Caco-2 (cell line): ENCODE data around the gene ZNF541. TPM values are rescaled to one million over a fixed set of nuclear protein-coding genes. Genes with fewer than 3 reads are reported as not detected.
A peak's percentile ranks its signal among the peaks of the same experiment; 100 is the strongest.

Experiments used
- BruUV-seq: library from RNA; stranded (reverse); fragments of 400-500 nt; replicated peaks from 2 replicates; lab custom pipeline; 2021; lab: Mats Ljungman, UMichigan
- CTCF ChIA-PET: fragments of 300-600 bp; sonication (Branson Sonifier 250); formaldehyde crosslinking; loops from one replicate; lab custom pipeline; 2022; ENCODE audit warnings: antibody characterized with exemption; lab: Charles Lee
- POLR2A ChIA-PET: fragments of 300-600 bp; sonication (Branson Sonifier 250); formaldehyde crosslinking; loops from one replicate; lab custom pipeline; 2022; ENCODE audit warnings: antibody characterized with exemption; lab: Charles Lee
- DNase-seq, 2 experiments: peaks; one replicate each; pipeline versions ENCODE4 v3.0.0 to v3.0.0-alpha.2; 2020 to 2022
- H3K27me3 ChIP-seq: replicated peaks from 2 replicates; pipeline ENCODE4 v1.6.0; 2011; ENCODE audit warnings: low read length; ENCODE audit not compliant: control insufficient read depth, insufficient read depth
- H3K36me3 ChIP-seq: 2 replicates; pipeline ENCODE4 v1.5.1; 2011; ENCODE audit warnings: low read length; ENCODE audit not compliant: control insufficient read depth, insufficient read depth
- H3K4me1 ChIP-seq: fragments of 250-450 bp; sonication (Bioruptor Pico); 2 replicates; pipeline ENCODE4 v1.5.1; 2020; ENCODE audit warnings: mild to moderate bottlenecking
- H3K4me3 ChIP-seq: 2 replicates; pipeline ENCODE4 v1.5.1; 2011; ENCODE audit warnings: low read depth, mild to moderate bottlenecking, control low read depth, low read length
- H3K9me3 ChIP-seq: fragments of 250-450 bp; sonication (Bioruptor Pico); 2 replicates; pipeline ENCODE4 v1.5.1; 2020; ENCODE audit warnings: mild to moderate bottlenecking, moderate library complexity
- H3K27ac Mint-ChIP-seq: one replicate; pipeline ENCODE4 v1.8.0; 2022; ENCODE audit warnings: mixed read lengths; ENCODE audit not compliant: unreplicated experiment
- H3K27me3 Mint-ChIP-seq: one replicate; pipeline ENCODE4 v1.8.0; 2022; ENCODE audit warnings: mixed read lengths; ENCODE audit not compliant: insufficient read depth, unreplicated experiment
- H3K36me3 Mint-ChIP-seq: one replicate; pipeline ENCODE4 v1.8.0; 2022; ENCODE audit warnings: mild to moderate bottlenecking, mixed read lengths; ENCODE audit not compliant: insufficient read depth, unreplicated experiment
- H3K4me1 Mint-ChIP-seq: one replicate; pipeline ENCODE4 v1.8.0; 2022; ENCODE audit warnings: low read depth, mixed read lengths; ENCODE audit not compliant: unreplicated experiment
- H3K4me3 Mint-ChIP-seq: one replicate; pipeline ENCODE4 v1.8.0; 2022; ENCODE audit warnings: mild to moderate bottlenecking, moderate library complexity, mixed read lengths; ENCODE audit not compliant: unreplicated experiment
- H3K9me3 Mint-ChIP-seq: one replicate; pipeline ENCODE4 v1.8.0; 2022; ENCODE audit warnings: mixed read lengths; ENCODE audit not compliant: unreplicated experiment
- intact Hi-C: fragments of 100-400 bp; cut with micrococcal nuclease; formaldehyde crosslinking; loops from one replicate; pipeline ENCODE4 v1.10.0; 2022; ENCODE audit not compliant: unreplicated experiment
- total RNA-seq: library from RNA; stranded (reverse); gene quantifications from 2 replicates; pipeline ENCODE4 v1.2.3, GENCODE V29; 2022
- TF ChIP-seq, protein P1 (sequence below), 2 experiments: fragments of 200-600 bp in 1 of 2; IDR thresholded peaks; 1 replicate in 1 of 2; 2 replicates in 1 of 2; pipeline versions ENCODE4 v1.5.1 to v1.8.0; 2011 to 2022; ENCODE audit warnings: antibody characterized with exemption in 1 of 2, control low read depth in 1 of 2, inconsistent platforms in 1 of 2, low read depth in 1 of 2, low read length in 1 of 2, mild to moderate bottlenecking in 1 of 2, moderate library complexity in 1 of 2; ENCODE audit not compliant: insufficient read depth in 1 of 2, severe bottlenecking in 1 of 2, unreplicated experiment in 1 of 2

Gene ZNF541
- total RNA-seq, 1 experiment from 2014 or later, result not detected

DNA sequence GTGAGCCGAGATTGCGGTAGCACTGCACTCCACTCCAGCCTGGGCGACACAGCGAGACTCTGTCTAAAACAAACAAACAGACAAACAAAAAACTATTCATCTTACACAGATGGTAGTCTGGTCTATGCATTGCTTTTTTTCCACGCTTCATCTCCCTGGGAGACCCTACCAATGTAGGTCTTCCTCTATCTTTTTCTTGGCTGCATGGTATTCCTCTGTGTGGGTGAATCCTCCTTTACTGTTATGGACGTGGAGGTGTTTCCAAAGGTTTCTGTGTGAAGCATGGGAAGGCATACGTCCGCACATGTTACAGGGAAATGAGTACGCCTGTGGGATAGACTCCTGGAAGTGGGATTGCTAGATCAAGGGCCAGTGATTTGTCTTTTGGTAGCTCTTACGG lies 41.6 kb upstream of the ZNF541 start:
- no peak for DNase-seq
- TF ChIP-seq, protein P1, sequence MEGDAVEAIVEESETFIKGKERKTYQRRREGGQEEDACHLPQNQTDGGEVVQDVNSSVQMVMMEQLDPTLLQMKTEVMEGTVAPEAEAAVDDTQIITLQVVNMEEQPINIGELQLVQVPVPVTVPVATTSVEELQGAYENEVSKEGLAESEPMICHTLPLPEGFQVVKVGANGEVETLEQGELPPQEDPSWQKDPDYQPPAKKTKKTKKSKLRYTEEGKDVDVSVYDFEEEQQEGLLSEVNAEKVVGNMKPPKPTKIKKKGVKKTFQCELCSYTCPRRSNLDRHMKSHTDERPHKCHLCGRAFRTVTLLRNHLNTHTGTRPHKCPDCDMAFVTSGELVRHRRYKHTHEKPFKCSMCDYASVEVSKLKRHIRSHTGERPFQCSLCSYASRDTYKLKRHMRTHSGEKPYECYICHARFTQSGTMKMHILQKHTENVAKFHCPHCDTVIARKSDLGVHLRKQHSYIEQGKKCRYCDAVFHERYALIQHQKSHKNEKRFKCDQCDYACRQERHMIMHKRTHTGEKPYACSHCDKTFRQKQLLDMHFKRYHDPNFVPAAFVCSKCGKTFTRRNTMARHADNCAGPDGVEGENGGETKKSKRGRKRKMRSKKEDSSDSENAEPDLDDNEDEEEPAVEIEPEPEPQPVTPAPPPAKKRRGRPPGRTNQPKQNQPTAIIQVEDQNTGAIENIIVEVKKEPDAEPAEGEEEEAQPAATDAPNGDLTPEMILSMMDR (IDR thresholded peaks at IDR 0.05; ENCODE audit: insufficient read depth in 1 of 2, low read depth in 1 of 2, low read length in 1 of 2, severe bottlenecking in 1 of 2, unreplicated experiment in 1 of 2), result no peak
- H3K9me3 Mint-ChIP-seq, result no peaks in the 10 kb centered on the region
- peaks cover 29% of the 10 kb centered on the region for H3K36me3 Mint-ChIP-seq
- intact Hi-C loops, result no loop called here
- CTCF ChIA-PET, result no interaction called here
- Histone ChIP-seq H3K36me3 (peaks cover 1% of the 10 kb centered on the region; the same call in 1 of the 2 replicates), H3K27me3 (no peaks in the 10 kb centered on the region), H3K9me3 (no peaks in the 10 kb centered on the region), H3K4me1 (peaks cover 50% of the 10 kb centered on the region), H3K4me3 (no peak overlapping the region)
- POLR2A ChIA-PET, result interaction anchor here (0.6 kb wide), 1 partner anchor 194 kb away, joined by 3 read pairs; no protein-coding TSS in a partner anchor
- BruUV-seq, result no TSS peak
- H3K4me3 Mint-ChIP-seq, result no peak overlapping the region
- peaks cover 37% of the 10 kb centered on the region for H3K4me1 Mint-ChIP-seq
- no peaks in the 10 kb centered on the region for H3K27me3 Mint-ChIP-seq
- no peak overlapping the region for H3K27ac Mint-ChIP-seq

GRCh38 chr19:47614021-47614295 lies 41.0 kb upstream of the ZNF541 start:
- peaks cover 1% of the 10 kb centered on the region; the same call in 1 of the 2 replicates for H3K36me3 ChIP-seq
- H3K4me1 ChIP-seq, result peaks cover 45% of the 10 kb centered on the region
- TF ChIP-seq, protein P1 (IDR thresholded peaks at IDR 0.05; ENCODE audit: insufficient read depth in 1 of 2, low read depth in 1 of 2, low read length in 1 of 2, severe bottlenecking in 1 of 2, unreplicated experiment in 1 of 2), result no peak
- no peaks in the 10 kb centered on the region for H3K9me3 ChIP-seq
- H3K4me1 Mint-ChIP-seq, result peaks cover 31% of the 10 kb centered on the region
- POLR2A ChIA-PET, result interaction anchor here (0.6 kb wide), 1 partner anchor 193 kb away, joined by 3 read pairs; no protein-coding TSS in a partner anchor
- CTCF ChIA-PET, result no interaction called here
- no peak overlapping the region for H3K4me3 ChIP-seq
- H3K27ac Mint-ChIP-seq, result peak overlapping the region; percentile 20
- DNase-seq, result no peak
- intact Hi-C loops, result no loop called here
- peaks cover 31% of the 10 kb centered on the region for H3K36me3 Mint-ChIP-seq
- no peaks in the 10 kb centered on the region for H3K27me3 ChIP-seq
- no TSS peak for BruUV-seq
- no peaks in the 10 kb centered on the region for H3K27me3 Mint-ChIP-seq
- H3K4me3 Mint-ChIP-seq, result no peak overlapping the region
- H3K9me3 Mint-ChIP-seq, result no peaks in the 10 kb centered on the region

- Mint-ChIP-seq H3K9me3 (no peaks in the 10 kb centered on the region), H3K4me3 (no peak overlapping the region), H3K27ac (peak overlapping the region; percentile 20), H3K36me3 (peaks cover 34% of the 10 kb centered on the region), H3K27me3 (no peaks in the 10 kb centered on the region), H3K4me1 (peaks cover 25% of the 10 kb centered on the region)
- ChIA-PET POLR2A (interaction anchor here (0.6 to 1.1 kb wide), 4 partner anchors 12 to 193 kb away, joined by 3 to 7 read pairs (median 4); no protein-coding TSS in a partner anchor), CTCF (no interaction called here)
- H3K4me1 ChIP-seq, result peaks cover 40% of the 10 kb centered on the region
- no TSS peak for BruUV-seq
- no peaks in the 10 kb centered on the region for H3K27me3 ChIP-seq
- H3K4me3 ChIP-seq, result no peak overlapping the region
- H3K9me3 ChIP-seq, result no peaks in the 10 kb centered on the region
- TF ChIP-seq, protein P1 (IDR thresholded peaks at IDR 0.05; ENCODE audit: insufficient read depth in 1 of 2, low read depth in 1 of 2, low read length in 1 of 2, severe bottlenecking in 1 of 2, unreplicated experiment in 1 of 2), result no peak
- peak in 1 of 2 experiments; percentile 34 for DNase-seq
- intact Hi-C loops, result no loop called here
- peaks cover 1% of the 10 kb centered on the region; the same call in 1 of the 2 replicates for H3K36me3 ChIP-seq
Observed at GRCh38 chr19:47613165-47614020, 40.4 kb upstream of the ZNF541 start.
